Kidney tubule cell (primary cell): ENCODE data around the gene PPIC.
"Not testable (repeated sequence)": the region's sequence is repeated elsewhere in the genome, so short reads cannot be mapped to it uniquely, and the experiment has no call there.

Experiments
- DNase-seq: peaks from one replicate; pipeline ENCODE4 v3.0.0-alpha.2; 2018; ENCODE audit warnings: low spot score

PPIC gene

DNA sequence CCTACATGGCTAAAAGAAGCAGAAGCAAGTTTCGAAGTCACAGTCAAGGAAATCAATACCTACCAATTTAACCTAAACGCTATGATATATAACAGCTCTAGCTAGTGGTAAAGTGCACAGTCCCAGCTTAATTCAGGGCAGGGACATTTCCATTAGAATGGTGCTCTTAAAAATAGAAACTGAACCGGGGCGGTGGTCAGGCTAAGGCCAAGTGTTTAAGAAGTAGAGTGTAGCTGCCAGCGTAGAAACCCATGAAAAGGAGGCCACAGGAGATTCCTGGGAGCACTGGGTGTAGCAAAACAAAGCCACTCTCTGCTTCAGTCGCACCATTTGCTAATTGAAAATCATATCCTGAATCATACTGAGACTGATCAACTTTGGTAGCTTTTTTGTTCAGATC lies 28.8 kb downstream of the PPIC start:
- no peak for DNase-seq

DNA sequence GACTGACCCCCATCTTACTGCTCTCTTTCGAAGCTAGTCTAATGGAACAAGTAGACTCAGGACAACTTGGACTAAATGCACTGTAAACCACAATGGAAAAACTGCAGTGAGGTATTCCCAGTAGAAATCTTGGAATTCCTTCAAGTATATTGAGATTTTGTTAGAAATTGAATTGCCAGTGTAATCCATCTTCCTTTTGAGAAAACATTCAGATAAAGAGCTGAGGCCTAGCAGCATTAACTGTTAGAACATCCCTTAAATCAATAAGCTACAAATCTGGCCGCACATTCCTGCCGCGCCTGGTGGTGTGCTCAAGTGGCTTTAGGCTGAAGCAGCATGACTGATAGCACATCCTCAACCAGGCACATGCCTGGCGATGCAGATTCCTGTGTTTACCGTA lies 29.3 kb downstream of the PPIC start:
- no peak for DNase-seq

DNA sequence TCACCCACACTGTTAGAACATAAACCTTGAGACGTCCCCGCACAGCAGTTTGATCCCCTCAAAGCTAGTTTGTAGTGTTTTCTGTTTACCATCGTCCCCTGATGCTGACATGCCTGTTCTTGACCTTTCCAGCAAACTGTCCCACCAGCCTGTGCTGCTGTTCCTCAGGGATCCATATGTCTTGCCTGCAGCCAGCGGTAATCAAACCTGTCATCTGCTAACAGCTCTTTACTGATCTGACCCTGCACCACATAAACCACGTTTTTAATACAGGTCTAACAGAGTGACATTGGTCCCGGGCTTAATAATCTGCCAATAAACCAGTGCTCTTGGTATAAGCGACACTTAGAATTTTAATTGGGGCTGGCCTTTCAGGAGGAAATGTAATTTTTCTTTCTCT lies 34.7 kb downstream of the PPIC start:
- DNase-seq, result no peak

DNA sequence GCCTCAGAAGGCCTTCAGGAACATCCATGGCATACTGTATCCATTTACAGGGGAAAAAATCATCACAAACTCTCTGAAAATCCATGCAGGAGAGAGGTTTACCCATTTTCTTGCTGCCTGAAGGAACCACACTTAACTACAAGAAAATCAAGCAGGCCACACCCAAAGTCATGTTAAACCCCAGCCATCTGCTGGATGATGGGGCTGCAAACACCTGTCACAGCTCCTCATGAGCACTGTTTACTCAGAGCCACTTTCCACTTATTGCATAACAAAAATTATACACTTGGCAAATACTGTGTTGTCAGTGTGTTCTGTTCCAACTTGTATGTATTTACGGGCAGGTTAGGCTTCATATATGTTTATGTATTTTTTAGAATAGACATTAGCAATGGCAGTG lies 35.8 kb downstream of the PPIC start:
- DNase-seq, result no peak

DNA sequence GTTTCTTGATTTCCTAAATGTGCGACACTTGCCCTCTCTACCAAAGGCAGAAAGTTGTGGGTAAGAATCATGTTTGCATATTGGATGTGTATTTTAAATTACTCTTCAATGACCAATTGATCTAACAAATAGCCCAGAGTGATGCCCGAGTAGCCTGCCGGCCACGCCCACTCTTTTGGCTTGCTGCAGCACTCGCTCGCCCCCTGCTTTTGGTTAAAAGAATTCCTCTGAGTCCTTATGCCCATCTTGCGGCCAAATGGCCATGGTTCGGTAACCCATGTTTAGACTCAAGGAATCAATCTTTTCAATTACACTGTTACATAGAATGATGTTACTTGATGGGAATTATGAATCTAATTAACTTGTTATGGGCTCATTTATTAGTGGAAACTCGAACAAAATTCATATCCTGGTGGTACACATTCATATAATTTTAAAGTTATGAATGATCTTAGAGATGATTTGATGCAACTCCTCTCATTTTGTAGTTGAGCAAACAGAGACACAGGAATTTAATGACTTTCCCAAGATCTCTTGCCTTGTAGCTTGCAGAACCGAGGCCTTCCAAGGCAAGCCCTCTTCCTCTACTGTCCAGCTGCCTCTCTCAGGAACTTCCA lies 36.5 kb downstream of the PPIC start:
- DNase-seq, result peak; percentile 35

DNA sequence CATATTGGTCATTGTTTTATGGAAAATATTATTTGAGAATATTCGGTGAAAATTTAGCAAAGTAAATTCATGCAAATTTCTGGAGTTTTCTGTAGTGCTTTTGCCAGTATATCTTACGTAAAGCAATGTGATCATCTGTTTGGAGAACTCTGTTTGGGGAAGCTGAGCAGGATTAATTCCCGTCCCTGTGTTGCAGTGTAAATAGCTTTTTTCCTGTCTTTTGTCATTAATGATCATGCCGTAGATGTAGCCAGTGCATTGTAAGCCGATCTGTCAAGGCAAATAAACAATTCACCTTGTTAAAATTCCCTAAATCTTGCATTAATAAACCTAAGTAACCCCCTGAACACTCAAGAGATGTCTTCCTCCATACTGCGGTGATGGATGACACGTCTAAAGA lies 39.2 kb downstream of the PPIC start:
- no peak for DNase-seq

DNA sequence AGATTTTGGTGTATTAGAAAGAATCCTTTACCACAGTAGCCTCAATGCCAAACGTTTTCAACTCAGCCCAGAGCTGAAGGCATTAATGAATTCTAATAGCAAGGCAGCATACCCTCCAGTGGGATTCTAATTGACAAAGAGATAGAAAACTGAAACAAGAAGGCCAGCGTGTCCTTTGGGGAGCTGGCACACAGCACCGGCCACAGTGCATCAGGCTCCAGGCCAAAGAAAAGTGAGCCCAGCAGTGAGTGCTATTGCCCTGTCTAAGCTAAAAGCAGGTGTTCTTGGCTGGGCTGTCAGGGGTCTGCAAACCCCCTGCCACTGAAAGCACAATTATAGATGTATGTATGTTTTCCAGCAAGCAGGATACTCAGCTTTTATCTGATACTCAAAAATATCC lies 40.4 kb downstream of the PPIC start:
- DNase-seq, result no peak

DNA sequence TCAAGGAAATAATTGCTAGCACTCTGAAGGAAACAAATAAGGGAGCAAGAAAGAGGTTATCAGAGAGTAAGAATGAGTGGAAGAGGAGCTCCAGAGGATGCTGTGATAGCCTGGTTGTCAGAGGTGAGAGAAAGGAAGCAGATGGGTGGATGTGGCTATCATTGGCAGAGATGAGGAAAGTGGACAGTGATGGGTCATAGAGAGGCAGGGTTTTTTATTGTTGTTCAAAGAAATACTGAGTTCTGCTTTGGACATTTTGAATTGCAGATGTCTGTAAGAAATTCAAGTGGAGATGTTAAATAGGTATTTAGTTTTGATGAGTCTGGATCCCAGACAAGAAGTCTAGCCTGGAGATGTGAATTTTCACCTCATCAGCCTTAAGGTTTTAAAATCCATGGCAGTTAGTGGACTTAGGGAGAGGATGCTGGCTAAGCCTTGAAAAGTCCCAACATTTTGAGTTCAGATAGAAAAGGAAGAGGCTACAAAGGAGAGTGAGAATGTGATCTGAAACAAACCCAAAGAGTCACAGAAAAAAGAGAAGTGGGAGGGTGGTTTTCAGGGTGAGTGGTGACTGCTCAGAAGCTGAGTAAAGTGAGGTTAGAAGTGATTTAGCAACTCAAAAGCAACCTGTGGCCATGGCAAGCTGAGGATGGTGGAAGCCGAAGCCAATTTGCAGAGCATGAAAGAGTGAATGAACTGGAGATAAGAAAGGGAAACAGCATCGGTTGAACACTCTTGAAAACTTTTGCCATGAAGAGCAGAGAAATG lies 50.4 kb downstream of the PPIC start:
- no peak for DNase-seq

DNA sequence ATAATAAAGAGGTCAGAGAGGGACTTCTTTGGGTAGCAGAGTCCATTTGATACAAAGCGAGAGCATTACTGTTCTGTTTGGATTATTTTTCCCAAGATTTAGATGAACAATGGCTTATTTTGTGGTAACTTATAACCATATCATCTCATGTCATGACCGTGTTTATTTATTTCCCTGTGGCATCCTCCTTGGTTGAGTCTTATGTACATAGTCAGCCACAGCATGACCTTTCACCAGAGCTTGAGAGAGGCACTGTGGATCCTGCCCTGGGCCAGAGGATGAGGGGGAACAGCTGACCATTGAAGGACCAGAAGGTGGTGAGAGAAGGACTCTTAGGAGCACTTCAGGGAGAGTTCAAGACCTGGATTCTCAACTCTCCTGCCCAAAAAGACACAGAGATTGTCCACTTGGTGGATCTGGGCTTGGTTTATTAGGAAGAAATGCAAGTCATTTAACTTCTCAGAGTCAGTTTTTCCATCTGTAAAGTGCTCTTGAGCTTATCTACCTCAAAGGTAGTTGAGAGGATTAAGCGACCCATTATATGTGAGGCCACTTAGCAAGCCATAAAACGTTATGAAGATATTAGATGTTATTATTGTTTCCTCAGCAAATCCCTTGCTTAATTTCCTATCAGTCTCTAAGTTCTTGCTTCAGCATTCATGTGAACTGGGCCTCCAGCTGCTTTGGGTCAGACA lies 51.4 kb downstream of the PPIC start:
- no peak for DNase-seq

DNA sequence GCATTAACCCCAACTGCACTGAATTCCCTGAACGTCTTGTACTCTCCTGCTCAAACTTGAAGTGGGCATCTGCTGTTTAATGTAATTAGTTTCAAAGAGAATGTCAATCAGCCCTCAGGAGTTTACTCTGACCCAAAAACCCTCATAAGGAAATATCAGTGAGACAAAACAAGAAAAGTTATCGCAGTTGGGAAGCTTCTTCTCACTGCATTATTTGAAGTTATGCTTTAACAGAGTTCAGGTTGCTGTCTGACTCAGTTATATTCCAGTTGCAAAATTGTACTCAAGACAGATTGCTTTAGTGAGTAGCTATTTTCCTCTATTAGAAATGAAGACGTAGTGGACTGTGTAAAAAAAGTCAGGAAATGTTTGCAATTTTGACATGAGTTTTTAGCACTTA lies 52.1 kb downstream of the PPIC start:
- DNase-seq, result no peak

DNA sequence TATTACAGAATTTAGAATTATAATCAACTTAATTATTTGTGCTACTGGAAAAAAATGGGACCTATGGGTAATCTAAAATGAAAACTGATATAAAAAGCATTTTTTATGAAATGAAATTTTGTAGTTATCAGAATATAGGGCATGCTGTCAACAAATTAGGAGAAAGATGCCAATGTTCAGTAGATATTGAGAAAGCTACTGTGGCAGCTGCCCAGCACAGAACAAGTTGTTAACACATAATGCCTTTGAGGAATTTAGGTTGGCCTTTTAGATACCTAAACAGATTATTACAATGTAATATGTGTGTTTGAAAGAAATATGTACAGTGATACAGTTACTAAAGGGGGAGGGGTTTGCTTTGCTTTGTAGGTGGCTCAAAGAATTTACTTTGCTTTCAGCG lies 54.1 kb downstream of the PPIC start:
- DNase-seq, result no peak

DNA sequence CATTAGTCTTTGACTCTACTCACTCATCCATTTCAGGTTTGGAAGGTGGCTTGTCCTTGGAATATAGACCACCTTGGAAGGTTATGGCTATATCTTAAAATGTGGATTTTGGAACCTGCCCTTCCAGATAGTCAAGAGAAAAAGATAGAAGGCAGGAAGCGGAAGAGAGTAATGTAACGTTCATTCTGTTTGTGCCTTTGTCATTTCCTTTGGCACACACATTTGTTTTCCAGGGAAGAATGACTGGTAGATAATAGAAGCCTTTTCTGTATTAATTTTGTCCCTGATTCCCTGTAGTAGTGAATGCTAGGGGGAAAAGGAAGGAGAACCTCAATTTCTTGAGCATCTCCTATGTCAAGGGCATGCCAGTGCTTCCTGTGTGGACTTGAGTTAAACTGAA lies 54.7 kb downstream of the PPIC start:
- DNase-seq, result no peak

DNA sequence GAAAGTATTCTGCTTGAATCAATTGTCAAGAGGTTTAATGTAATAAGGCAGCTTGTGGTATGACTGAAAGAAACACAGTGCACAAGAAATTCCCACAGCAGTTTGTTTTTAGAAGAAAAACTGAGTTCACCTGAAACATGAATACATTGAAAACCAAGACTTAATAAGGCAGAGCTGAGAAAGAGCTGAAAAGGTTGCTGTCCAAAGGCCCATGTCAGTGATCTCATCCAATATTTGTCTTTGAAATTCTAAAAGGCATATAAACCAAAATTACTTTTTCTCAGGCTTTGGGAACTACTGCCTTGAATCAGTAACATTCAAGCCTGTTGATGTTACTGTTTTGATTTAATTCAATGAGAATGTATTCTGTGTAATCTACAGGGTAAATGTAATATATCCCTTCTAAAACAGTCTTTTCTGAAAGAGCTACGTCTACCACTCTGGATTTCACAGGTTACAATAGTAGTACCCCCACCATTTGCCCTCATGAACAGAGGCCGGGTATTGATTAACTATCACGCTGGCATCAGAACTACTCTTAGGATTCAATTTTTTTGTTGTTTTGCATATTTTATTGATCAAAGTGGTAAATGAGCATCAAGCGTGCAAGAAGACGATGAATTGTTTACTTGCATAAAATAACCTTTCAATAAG lies 57.8 kb downstream of the PPIC start:
- DNase-seq, result no peak

DNA sequence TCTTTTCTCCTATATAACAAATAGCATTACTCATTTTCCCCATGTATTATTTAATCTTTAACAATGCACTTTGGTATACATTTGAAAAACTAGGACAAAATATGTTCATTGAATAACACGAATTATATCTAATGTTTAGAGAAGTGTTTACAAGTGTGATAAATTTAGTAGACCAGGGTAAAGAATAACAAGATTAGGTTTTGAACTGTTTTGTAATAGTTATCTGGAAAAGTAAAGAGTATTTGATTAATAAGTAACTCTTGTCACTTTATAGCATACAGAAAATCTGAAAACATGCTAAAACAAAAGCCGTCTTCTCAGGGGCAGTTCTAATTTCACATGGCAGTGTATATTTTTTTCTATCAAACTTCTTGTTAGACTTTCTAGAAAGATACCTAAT lies 58.5 kb downstream of the PPIC start:
- DNase-seq, result no peak

DNA sequence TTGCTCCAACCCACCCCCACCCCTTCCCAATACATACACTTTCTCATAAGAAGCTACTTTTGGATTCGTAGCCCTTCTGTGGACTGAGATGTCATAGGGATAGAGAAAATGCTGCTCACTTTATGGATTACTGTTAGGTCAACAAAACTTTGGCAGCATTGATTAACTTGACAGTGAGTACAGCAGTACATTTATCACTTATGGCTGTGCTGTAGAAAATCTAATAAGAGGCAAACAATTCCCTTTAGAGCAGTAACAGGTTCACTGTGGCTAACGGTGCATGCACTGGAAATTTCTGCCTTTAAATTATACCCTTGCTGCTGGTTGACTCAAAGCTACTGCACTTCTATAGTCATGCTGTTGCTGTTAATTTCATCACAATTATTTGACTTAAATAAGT lies 59.2 kb downstream of the PPIC start:
- DNase-seq, result no peak

DNA sequence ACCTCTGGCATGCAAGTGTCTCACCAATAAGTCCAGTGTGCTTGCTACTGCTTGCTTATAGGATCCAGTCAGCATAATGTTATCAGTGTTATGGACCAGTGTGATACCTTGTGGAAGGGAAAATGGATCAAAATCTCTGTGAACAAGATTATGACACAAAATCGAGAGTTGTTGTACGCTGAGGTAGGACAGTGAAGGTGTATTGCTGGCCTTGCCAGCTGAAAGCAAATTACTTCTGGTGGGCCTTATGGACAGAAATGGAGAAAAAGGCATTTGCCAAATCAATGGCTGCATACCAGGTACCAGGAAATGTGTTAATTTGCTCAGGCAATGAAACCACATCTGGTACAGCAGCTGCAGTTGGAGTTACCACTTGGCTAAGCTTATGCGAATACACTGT lies 62.3 kb downstream of the PPIC start:
- not testable (repeated sequence) for DNase-seq

DNA sequence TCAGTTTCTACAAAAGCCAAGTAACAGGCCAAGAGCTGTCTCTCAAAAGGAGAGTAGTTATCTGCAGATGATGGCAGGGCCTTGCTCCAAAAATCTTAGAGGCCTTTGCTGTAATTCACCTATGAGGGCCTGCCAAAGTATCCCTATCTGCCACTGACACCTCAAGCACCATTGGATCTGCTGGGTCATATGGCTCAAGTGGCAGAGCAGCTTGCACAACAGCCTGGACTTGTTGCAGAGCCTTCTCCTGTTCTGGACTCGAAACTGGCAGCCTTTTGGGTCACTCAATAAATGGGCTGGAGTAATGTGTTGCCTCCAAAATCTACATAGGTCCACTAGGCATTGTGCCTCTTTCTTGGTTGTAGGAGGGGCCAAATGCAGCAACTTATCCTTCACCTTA lies 62.8 kb downstream of the PPIC start:
- DNase-seq, result not testable (repeated sequence)
